SKM-1 (cell line): ENCODE results near the gene LCLAT1.
"Not testable (repeated sequence)": the region's sequence is repeated elsewhere in the genome, so short reads cannot be mapped to it uniquely, and the experiment has no call there.

ENCODE experiments used
- DNase-seq: peaks from one replicate; lab custom pipeline; 2025; ENCODE audit not compliant: unreplicated experiment; lab: John Stamatoyannopoulos, UW

Gene LCLAT1

DNA sequence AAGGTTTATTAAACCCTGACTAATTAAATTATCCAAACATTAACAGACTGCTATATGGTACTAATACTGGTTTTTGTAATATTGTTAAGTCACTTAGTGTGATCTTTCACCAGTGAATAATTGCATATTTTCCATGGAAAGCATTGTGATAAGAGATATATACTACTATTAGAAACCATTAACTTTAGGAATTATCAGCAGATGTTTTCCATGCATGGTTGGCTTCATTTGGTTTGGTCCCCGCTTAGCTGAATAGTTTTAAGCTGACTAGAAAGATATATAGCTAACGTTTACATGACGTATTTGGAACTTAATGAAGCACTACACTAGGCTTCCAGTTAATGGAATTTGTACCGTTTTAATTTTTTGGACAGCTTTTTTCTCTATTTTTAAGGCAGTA lies 37.9 kb downstream of the LCLAT1 start:
- DNase-seq: no peak

DNA sequence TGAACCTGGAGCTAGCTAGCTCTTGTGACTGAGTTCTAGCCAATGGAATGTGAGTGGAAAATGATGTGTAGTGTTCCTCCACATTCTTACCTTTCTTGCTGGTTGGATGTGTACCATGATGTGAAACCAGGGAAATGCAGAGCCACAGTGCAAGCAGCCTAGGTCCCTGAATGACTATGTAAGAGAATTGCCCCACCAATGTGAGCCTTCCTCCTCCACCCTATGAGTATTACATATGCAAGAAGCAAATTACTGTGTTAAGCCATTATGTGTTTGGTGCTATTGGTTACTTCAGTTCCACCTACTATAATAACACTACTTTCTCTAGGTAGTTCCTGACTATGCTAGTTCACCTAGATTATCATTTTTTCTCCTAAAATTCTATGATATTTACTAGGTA lies 39.6 kb downstream of the LCLAT1 start:
- DNase-seq: no peak

DNA sequence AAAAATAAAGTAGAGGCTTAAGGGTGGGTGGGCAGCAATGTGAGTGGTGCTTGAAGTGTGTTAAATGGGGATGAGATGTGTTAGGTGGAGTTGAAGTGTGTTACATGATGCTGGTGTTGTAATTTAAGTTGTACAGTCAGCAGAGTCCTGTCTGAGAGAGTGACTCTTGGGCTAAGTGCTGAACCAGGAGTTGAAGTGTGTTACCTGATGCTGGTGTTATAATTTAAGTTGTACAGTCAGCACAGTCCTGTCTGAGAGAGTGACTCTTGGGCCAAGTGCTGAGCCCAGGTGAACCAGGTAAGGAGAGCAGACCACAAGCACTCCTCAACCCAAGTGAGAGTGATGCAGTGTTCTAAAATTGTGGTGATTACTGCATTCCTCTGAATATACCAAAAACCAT lies 40.6 kb downstream of the LCLAT1 start:
- no peak for DNase-seq

DNA sequence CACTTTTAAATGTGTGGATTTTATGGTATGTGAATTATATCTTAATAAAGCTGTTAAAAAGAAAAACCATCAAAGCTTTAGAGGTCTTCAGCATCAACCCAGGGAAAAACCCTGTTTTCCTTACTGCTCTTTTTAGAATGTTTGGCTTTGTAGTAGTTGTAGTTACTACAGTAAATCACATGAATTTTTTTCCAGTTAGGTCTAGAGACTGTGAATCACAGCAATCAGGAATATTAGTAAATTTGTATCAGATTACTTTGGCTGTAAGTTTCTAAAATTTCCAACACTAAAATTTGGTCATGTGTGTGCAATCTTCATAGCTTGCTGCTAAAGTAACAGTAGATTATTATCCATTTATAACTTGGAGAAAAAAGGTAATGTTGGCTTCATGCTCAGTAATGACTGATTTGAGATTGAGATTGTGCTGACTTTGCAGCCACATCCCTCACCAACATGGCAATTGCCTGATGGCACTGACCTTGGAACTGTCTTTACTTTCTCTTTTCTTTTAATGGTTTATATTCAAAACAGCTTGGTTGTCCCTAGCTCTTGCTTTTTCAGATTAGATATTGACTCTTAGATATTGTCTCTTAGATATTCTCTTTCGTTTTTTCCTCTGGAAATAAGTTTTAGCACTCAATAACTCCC lies 41.1 kb downstream of the LCLAT1 start:
- no peak for DNase-seq

DNA sequence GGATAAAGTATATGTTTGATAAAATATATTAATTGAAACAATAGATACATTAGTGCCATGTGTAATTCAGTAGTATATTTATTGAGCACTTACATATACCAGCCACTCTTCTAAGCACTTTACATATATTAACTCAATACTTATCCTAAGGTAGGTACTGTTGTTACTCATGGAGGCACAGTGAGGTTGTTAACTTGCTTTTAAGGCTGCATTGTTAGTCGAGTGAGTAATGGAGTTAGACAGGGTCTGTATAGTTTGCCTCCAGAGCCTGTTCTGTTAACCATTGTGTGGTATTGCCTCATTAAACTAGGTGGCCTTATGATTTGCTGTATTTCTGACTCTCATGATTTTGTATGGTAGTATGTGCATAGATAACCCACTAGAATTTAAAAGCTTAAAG lies 44.2 kb downstream of the LCLAT1 start:
- DNase-seq: no peak

DNA sequence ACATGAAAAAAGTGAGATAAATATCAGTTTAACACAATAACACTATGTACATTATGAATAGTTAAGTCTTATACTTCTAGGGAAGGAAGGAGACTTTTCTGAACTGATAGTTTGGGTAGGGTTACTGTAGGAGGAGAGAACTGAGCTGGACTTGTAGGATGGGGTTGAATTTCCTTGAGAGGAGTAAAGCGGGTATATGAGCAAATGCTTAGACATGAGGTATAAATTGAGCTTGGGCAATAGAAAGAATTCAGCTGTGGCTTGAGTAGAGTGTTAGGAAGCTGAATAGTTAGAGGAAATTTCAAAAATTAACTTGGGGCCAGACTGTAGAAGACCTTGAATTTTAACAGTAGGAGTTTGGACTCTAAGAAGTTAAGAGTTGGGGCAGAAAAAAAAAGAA lies 45.1 kb downstream of the LCLAT1 start:
- DNase-seq: no peak

DNA sequence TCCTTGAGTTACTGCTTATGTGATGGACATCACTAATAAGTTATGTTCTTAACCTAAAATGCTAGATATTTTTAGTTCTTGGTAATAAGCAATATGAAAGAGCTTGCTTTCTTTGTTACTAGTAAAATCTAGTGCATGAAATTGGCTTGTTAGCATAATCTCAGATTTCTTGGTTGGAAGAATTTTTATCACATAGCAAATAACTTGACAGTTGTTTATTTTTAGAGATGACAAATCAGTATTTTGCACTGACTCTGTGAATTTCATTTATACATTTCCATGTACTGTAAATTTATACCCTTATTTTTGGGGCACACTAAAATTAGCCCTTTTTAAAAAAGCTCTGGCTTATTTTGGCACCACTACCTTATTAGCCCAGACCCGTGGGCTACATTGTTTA lies 45.6 kb downstream of the LCLAT1 start:
- no peak for DNase-seq

DNA sequence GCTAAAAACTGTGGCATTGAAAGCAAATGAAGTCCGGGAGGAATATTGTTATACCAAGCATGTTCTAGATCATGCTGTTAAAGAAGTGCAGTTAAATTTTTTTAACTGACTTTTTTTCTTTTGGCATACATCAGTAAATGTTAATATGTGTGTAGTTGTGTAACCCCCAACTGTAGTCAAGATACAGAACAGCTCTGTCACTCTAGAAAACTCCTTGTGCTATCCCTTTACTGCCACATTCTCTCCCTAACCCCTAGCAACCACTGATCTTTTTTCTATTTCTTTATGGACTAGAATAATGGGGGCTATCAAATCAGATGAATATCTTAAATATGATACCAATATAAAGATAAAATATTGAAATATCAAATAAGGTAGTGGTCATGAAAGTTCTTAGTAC lies 46.4 kb downstream of the LCLAT1 start:
- DNase-seq: no peak

DNA sequence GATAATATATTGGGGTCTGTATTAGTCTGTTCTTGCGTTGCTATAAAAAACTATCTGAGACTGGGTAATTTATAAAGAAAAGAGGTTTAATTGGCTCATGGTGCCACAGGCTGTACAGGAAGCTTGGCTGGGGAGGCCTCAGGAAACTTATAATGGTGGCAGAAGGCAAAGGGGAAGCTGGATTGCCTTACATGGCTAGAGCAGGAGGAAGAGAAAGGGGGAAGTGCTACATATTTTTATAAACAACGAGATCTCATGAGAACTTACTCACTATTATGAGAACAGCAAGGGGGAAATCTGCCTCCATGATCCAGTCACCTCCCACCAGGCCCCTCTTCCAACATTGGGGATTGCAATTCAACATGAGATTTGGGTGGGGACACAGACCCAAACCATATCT lies 48.9 kb downstream of the LCLAT1 start:
- not testable (repeated sequence) for DNase-seq

DNA sequence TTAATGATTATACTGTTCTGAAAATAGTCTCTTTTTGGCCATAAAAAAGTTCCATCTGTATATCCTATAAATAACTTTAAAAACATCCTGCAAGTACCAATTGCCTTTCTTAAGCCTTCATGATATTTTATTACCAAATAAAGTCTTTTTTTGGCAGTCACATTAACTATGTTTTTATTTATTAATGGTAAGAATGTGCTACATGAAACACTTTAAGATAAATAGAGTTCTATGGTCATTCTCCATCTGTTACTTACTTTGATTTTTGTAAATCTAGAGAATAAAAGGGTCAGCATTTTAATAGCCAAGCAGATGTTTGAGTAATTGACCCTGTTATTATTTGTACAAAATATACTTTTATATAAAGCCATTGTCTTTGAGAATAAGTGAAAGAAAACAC lies 52.6 kb downstream of the LCLAT1 start:
- no peak for DNase-seq

DNA sequence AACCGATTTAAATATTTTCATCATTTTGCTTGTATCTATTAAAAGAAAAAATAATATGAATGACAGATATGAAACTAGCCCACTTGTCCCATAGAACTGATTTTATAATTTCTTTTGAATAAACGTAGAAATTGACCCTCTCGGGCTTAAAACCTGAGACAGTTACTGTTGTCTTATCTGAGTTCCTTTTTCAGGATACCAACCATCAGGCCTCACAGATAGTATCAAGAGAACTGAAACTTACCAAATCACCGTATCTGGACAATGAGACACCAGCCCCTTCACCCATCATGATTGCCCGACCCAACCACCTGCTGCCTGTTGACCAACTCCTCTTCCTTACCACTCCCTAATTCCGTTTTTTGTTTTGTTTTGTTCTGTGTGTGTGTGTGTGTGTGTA lies 53.7 kb downstream of the LCLAT1 start:
- no peak for DNase-seq

DNA sequence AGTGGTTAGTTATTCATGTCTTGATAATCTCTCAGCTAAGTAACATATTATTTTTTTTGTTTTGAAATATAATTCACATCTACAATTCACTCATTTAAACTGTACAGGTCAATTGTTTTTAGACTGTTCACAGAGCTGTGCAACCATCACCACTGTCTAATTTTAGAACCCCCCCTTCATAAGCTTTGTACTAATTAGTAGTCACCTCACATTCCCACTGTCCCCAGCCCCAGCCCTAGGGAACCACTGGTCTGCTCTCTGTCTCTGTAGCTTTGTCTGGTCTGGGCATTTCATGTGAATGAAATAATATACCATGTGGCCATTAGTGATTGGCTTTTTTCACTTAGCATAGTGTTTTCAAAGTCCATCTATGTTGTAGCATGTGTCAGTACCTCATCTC lies 55.3 kb downstream of the LCLAT1 start:
- no peak for DNase-seq

DNA sequence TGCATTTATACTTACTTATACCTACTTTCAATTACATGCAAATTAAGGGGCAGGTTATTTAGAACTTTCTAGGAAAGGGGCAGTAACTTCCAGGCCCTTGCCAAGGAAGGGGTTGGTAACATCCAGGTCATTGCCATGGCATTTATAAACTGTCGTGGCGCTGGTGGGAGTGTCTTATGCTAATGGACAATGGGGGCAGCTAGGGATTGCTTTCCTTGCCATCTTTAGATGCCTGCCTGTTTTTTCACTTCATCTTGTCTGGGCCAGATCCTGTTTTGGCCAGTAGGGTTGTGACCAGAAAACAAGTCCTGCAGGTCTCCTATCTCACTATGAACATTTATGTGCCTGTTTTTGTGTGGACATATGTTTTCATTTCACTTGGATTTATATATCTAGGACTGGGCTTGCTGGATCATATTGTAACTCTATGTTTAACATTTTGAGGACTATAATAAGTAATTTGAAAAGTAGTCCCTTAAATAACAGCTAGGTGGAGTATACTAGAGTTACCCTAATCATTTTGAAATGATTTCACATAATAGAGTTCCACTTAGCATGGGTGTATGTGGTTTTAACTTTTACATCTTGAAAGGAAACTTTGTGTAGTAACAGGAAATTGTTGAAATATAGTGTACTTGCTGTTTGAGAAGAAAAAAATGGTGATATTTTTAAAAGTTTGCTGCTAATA lies 56.1 kb downstream of the LCLAT1 start:
- DNase-seq: no peak

DNA sequence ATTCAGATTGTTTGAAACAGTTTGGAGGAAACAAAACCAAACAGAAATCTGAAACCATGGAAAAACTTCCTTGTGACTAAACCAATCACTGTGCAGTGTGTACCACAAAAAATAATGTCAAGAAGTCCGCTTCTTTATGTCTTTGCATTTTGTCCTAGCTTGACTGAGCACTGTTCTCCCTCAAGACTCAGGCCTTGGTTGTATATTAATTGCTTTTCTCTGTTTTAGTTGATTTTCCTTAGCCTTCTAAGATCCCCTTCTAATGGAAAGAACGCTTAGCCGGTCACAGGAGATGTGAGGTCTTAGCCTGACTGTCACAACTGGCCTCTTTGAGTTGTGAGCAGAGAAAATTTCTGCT lies 56.6 kb downstream of the LCLAT1 start:
- DNase-seq: no peak

DNA sequence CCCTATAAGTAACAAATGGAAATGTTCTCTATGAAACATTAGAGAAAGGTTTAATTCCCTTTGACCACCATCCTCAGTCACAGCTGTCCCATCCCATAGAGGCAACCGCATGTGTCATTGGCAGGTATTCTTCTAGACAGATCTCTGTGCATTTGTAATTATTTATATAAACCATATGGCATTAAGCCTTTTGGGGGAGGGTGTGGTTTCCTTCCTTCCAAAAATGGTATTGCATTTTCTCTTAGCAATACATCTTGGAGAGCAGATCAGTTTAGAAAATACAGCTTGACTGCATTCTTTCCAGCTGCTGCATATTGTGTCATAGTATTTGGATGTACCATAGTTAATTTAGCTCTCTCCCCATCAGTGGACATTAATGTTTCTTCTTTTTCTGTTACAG lies 57.7 kb downstream of the LCLAT1 start:
- no peak for DNase-seq

DNA sequence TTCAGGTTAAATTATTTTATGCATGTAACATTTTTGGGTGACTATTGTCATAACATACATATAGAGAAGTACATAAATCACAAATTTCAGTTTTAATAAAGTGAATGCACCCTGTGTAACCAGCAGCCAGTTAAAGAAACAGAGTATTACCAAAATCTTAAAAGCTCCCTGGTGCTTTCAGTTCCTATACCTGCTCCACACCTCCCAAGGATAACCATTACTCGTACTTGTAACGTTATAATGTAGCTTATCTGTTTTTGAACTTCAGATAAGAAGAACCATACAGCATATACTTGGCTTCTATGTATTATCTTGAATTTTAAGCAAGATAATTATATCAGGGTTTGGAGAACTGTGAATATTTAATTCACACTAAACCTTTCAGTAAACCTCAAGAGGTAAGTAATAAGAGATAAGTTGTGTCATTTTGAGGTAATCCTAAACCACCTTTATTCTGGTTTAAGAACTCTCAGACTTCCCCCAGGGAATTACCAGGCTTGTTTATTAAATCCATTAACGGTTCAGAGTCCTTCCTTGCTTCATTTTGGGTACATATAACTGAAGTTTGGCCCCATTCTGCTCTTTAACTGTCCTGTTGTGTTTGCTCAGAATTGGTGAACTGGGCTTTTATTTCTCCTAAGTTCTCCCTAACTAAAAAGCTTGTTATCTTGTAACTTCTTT lies 58.6 kb downstream of the LCLAT1 start:
- no peak for DNase-seq

DNA sequence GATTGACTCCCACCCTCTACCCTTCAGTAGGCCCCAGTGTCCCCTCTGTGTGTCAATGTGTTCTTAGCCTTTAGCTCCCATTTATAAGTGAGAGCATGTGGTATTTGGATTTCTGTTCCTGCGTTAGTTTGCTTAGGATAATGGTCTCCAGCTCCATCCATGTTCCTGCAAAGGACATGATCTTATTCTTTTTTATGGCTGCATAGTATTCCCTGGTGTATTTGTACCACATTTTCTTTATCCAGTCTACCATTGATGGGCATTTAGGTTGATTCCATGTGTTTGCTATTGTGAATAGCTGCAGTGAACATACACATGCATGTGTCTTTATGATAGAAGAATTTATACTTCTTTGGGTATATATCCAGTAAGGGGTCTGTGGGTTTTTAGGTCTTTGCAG lies 60.4 kb downstream of the LCLAT1 start:
- DNase-seq: not testable (repeated sequence)

DNA sequence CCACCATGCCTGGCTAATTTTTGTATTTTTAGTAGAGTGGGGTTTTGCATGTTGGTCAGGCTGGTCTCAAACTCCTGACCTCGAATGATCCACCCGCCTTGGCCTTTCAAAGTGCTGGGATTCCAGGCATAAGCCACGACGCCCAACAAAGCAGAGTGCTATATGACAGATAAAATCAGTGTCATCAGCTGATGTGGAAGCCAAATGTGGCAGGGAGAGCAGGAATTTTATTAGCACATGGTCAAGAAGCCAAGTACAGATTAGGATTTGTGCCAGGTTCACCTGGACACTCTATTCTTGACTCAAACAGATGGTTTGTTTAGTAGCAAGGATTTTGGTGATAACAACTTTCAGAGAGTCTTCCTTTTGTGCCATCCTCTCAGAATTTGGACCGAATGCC lies 62.7 kb downstream of the LCLAT1 start:
- no peak for DNase-seq

DNA sequence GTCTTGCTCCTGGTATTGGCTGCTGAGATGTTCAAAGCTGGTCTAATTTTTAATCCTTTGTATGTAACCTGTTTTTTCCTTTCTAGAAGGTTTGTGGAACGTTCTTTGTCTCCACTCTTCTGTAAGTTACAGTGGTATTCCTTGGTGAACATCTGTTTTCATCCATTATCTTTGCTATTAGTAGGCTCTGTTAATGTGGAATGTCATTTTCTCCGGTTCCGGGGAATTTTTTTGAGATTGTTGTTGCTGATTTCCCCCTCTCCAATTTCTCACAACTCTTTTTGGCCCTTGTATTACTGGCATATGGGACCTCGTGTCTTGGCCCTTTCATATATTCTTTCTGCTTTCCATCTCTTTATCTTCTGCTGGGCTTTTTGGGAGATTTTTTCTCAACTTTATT lies 63.4 kb downstream of the LCLAT1 start:
- DNase-seq: no peak

DNA sequence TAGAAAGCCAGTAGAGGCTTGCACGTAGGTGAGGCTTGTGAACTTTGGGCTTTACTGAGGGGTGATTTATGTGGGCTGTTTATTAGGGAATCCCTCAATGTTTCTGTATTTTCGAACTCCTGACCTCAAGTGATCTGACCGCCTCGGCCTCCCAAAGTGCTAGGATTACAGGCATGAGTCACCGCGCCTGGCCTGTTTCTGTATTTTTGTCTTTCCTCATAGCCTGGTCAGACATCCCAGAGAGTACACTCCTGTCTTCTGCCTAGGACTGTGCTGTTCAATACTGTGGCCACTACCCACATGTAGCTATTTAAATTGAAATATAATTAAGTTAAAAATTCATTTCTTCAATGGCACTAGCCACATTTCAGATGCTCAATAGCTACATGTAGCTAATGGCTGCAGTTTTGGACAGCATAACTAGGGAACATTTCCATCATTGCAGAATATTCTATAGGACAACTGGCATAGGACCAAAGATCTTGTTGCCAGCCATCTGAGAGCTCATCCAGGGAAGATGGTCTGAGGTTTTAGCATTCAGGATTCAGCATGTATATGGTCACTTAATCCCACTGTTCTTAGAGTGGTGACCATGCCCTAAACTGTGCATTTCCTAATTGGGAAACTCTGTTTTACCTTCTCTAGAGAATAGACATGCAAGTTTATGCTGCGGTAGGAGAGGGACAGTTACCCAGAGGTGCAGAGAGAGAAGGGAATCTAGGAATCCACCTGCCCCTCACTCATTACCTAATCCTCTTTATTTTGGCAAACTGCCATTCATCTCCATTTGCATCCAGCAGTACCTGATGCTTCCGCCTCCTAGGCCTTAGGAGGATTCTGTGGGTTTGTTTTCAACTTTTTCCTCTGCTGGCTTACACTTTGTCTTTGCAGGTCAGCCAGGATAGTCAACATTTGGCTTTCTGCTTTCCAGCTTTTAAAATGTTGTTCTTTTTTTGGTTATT lies 64.4 kb downstream of the LCLAT1 start:
- no peak for DNase-seq

DNA sequence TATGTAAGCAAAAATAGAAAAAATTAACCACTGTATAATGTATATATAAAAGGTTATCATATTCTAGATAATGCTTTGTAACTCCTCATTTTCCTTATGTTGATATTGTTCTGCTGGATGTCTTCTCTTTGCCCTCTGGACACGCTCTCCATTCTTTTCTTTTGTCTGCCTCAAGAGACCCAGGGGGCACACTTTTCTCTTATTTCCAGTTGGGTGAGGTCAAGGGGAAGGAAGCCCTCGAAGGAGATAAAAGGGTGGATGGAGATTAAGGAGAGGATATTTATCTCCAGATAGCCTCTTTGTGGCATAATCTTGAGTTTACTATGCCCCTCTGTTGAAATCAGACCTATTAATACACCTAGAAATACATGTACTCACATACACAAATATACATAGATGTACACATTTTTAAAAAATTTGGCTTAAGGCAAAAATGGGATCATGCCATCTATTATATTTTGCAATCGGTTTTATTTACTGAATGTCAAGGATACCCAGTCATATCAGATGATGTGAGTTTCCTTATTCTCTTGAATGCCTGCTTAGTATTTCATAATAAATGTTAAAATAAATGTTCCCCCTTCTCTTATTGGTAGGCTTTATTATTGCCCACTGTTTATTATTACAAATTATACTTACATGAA lies 65.3 kb downstream of the LCLAT1 start:
- DNase-seq: no peak
